Amniotic epithelial cell (primary cell): ENCODE data around the gene PARP14.
"Not testable (repeated sequence)": the region's sequence is repeated elsewhere in the genome, so short reads cannot be mapped to it uniquely, and the experiment has no call there.

Experiments used
- DNase-seq: peaks from one replicate; pipeline ENCODE4 v3.0.0-alpha.2; 2010; ENCODE audit warnings: low read depth

PARP14 gene

GRCh38 chr3:122677216-122677615 is 3.4 kb upstream of the PARP14 start:
- peak; percentile 2 for DNase-seq

- DNase-seq: no peak
These were observed 2.1 kb upstream of the PARP14 start for GRCh38 chr3:122678506-122678905.

- DNase-seq: peak; percentile 67
These were observed 1.4 kb upstream of the PARP14 start for GRCh38 chr3:122679085-122679881.

- peak; percentile 18 for DNase-seq
These were observed 661 bp upstream of the PARP14 start for GRCh38 chr3:122679882-122680474.

- peak; percentile 6 for DNase-seq
These were observed 790 bp downstream of the PARP14 start for GRCh38 chr3:122681284-122681973.

GRCh38 chr3:122681974-122682409 is 1.4 kb downstream of the PARP14 start:
- no peak for DNase-seq

- DNase-seq: not testable (repeated sequence)
These were observed 2.3 kb downstream of the PARP14 start for GRCh38 chr3:122682778-122683411.

GRCh38 chr3:122687298-122687697 is 6.7 kb downstream of the PARP14 start:
- DNase-seq: no peak

- DNase-seq: peak; percentile 1
These were observed 8.4 kb downstream of the PARP14 start for GRCh38 chr3:122688996-122689395.

- peak; percentile 99 for DNase-seq
These were observed 8.9 kb downstream of the PARP14 start for GRCh38 chr3:122689587-122689986.

- peak; percentile 46 for DNase-seq
These were observed 9.5 kb downstream of the PARP14 start for GRCh38 chr3:122690096-122690495.

GRCh38 chr3:122691195-122691594 is 10.6 kb downstream of the PARP14 start:
- peak; percentile 88 for DNase-seq

GRCh38 chr3:122692674-122693073 is 12.0 kb downstream of the PARP14 start:
- DNase-seq: no peak

- DNase-seq: no peak
These were observed 14.3 kb downstream of the PARP14 start for GRCh38 chr3:122694966-122695365.

- no peak for DNase-seq
These were observed 15.4 kb downstream of the PARP14 start for GRCh38 chr3:122695927-122696561.

GRCh38 chr3:122697952-122698620 is 17.4 kb downstream of the PARP14 start:
- DNase-seq: no peak

- DNase-seq: no peak
These were observed 19.6 kb downstream of the PARP14 start for GRCh38 chr3:122700193-122700592.

GRCh38 chr3:122705379-122705778 is 24.7 kb downstream of the PARP14 start:
- DNase-seq: no peak

- DNase-seq: not testable (repeated sequence)
These were observed 30.1 kb downstream of the PARP14 start for GRCh38 chr3:122710616-122711251.

- DNase-seq: no peak
These were observed 33.6 kb downstream of the PARP14 start for GRCh38 chr3:122714273-122714672.

GRCh38 chr3:122716667-122717066 is 36.0 kb downstream of the PARP14 start:
- DNase-seq: no peak
